Activated CD8-positive, alpha-beta memory T cell treated with anti-CD3 and anti-CD28 coated beads, Interleukin-2, amount 50 U/mL, for 24 hours (primary cell): ENCODE measurements around the gene SAFB.
"Not testable (repeated sequence)": the region's sequence is repeated elsewhere in the genome, so short reads cannot be mapped to it uniquely, and the experiment has no call there.

Source experiments
- DNase-seq: peaks from one replicate; pipeline ENCODE4 v3.0.0-alpha.2; 2020; ENCODE audit errors: extremely low read depth

The SAFB gene

DNA sequence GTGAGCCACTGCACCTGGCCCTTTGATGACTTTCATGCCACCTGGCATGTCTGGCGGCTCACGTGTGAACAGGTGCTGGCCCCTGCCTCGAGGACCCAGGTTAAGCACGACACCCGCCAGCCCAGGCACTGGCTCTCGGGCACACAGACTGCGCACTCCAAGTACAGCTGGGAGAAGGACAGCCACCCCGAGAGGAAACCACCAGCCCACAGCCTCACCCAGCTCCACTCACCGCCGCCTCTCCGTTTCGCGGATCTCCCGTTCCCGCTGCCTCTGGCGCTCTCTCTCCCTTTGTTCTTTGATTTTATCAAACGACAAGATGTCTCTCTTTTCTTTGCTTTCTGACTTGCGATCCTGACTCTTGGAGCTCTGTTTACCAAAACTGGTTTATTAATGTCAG is 27.8 kb upstream of the SAFB start:
- no peak for DNase-seq

DNA sequence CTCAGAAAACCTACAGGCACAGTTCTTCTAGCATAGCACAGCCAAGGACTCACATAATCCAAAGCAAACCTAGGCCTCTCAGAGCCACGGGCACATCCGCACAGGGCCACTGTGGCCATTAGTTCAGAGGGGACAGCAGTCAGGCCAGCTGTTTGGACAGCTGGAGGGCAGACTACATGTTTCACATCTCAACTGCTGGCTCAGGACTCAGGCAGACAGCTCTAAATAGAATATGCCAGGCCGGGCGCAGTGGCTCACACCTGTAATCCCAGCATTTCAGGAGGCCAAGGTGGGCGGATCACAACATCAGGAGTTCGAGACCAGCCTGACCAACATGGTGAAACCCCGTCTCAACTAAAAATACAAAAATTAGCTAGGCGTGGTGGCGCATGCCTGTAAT is 27.1 kb upstream of the SAFB start:
- no peak for DNase-seq

DNA sequence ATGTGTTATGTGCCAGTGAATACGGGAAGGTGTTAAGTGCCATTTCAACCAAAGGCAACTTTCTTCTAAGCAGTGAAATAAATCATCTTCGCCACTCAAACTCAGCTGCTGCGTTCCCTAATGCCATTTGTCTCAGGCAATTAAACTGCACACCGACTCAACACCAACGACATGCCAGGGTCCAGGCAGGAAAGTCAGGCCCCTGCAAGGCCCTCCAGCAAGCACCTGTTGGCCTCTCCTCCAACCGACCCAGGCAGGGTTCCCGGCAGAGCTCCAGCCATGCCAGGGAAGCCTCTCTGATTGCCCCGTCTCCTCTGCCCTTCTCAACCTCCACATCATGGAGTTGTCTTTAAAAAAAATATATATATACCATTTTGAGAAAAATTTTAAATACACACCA is 22.1 kb upstream of the SAFB start:
- no peak for DNase-seq

DNA sequence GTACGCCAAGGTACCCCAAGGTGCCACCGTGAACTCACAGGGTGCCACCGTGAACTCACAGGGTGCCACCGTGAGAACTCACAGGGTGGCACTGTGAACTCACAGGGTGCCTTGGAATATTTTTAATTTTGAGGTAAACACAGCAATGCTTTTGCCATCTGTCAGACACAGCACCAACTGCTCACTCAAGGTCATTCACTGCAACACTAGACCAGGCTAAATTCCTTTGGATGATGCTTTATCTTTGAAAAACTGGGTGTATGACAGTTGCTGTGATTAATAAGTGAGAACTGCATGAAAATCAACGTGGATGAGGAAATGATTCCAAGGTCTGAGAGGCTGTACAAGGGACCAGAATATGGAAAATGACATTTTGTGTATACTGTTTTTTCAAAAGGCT is 19.3 kb upstream of the SAFB start:
- no peak for DNase-seq

DNA sequence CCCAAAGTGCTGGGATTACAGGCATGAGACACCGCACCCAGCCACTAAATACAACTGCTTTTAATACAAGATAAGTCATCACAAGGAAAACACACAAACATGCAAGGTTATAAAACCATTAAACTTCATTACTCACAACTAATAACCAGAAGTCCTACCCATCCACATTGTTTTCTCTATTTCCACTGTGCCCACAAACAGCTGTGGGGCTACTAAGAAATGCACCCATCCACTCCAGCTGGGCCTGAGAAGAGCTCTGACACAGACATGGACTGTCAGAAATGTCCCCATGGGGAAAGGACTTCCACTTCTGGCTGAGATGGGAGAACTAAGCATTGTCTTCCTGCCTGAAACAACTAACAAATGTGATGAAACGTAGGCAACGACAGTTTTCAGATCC is 17.5 kb upstream of the SAFB start:
- DNase-seq, result no peak

DNA sequence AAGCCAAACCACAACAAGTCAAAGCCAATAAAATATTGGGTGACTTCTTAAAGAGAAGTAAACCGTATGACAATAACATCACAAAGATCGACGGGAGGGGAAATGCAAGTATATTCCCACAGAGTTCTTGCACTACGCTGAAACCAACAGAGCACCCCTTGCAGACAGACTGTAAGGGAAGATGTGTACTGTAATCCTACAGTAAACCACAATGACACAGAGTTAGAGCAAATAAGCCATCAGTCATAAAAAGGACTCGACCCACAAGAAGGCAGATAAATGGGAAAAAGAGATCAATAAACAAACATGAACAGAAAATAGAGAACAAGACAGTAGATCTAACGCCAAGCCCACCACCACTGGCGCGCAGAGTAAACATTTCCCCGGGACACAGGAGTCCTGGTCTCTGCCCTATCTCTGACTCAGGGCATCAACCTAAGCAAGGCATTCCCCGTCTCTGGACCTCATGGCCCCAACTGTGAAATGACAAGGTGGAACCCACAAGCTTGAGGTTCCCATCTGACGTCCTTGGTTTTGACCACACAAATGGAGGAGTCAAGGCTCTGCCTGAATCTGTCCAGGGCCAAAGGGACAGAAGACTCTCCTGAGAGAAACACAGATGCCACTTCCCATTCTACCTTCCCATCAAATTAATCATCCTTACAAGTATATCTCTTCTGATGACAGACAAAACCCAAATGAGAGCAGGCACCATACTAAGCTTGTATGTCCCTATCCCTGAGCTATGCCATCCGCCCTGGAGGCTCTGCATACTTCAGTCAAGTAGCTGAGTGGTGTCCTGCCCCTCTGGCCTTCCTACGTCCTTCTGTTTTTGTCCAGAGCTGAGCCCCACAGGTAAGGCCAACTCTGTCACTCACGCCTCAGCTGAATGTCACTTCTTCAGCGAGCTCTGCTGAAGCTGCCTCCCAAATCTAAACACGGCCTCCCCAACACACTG is 15.3 kb upstream of the SAFB start:
- no peak for DNase-seq

DNA sequence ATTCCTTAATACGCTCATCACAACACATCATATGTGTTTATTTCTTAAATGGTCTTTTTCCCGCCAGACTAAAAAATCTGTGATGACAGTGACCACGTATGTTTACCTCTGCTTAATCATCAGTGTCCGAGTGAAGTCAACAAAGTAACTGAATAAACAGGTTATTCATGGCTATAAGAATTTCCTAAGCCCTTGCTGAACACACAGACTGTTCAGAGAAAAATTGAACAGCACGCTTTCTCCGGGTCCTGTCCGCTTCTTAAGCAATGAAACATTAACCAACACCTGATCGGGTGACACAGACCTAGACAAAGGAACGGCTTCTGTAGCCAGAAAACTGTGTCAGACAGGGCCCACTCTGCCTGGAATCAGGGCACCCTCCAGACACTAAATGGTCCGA is 14.6 kb upstream of the SAFB start:
- no peak for DNase-seq

DNA sequence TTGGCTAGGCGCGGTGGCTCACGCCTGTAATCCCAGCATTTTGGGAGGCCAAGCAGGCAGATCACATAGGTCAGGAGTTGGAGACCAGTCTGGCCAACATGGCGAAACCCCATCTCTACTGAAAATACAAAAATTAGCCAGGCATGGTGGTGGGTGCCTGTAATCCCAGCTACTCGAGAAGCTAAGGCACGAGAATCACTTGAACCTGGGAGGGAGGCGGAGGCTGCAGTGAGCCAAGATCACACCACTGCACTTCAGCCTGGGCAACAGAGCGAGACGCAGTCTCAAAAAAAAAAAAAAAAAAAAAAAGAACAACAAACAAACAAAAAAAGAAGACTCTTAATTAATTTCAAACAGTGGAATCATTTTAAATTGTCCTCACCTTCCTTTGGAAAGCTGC is 14.1 kb upstream of the SAFB start:
- not testable (repeated sequence) for DNase-seq

DNA sequence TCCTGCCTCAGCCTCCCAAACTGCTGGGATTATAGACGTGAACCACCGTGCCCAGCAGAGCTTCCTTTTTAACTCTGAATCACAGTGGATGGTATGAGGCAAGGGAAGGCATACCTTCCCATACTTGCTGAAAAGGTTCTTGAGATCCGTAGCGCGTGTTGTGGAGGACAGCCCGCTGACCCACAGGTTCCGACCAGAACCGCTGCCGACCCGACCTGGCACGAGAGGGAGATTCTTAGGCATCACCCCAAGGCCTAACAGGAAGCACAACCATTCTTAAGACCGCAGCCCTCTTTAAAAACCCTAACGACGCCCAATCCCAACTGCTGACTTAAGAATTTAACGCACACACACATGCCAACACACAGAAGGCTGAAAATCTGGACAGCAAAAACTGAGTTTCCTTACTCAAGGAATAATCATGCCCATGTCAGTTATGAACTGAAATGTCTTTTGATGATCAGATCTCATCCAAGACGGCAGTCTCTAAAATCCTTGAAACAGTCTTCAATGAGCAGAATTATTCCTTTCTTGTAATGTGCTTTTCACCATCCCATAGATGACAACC is 12.9 kb upstream of the SAFB start:
- no peak for DNase-seq

DNA sequence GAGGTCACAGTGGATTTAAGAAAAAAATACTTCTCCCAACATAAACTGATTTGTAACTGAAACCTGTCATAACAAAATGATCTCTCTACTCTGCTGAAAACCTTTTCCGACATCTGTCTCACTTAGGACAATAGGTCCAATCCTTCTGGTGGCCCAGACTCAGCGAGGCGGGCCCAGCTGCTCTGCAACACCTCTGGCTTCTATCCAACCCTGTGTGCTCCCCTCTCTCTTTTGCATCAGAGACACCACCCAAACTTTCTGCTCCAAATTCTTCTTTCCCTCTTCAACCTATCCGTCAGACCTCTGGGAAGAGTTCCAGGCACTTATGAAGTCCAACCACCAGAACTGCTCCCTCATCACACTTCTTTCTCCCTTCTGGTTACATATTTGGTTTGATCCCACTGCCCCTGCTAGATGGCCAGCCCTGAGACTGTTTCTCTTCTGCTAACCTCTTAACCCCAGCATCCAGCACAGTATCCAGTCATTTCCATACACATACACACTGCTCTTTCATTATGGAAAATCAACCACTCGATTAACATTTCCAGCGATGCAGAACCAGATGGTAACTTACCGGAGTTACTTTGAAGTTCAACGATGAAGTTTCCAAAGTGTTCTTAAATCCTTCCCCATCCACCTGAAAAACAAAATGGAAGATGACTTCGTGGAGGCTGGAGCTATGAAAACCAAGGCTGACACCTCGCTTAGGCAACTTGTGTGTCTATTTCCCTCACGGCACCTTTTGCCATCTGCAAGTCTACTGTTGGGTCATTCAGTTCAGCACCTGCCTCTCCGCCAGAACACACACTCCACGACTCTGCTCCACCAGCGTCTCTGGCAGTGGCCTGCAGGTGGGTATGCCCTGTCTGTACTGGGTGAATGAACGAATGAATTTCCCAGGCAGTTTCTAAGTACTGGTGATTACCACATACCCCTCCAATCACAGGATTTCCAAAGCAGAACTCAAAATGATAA is 9.7 kb upstream of the SAFB start:
- DNase-seq, result no peak

DNA sequence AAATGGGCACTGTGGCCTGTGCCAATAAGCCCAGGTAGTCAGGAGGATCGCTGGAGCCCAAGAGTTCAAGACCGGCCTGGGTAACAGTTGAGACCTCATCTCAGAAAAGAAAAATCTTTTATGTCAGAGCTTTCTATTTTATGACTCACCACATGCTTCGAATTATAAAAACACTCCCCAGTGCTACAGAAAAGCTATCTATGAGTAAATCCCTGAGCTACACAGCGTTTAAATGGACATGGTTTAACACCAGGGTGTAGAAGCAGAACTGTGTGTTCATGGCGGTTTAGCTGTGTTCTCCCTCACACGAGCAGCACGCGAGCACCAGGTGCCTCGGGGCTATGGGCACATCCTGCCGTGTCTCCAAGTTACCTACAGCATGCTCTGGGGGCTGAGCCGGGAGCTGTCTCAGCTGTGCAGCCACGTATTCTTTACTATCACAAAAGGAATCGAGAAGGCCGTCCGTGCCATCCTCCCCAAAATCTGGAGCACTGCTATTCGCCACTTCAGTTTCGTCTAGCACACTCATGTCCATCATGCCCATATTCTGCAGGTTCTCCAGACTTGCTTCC is 7.0 kb upstream of the SAFB start:
- DNase-seq, result no peak

DNA sequence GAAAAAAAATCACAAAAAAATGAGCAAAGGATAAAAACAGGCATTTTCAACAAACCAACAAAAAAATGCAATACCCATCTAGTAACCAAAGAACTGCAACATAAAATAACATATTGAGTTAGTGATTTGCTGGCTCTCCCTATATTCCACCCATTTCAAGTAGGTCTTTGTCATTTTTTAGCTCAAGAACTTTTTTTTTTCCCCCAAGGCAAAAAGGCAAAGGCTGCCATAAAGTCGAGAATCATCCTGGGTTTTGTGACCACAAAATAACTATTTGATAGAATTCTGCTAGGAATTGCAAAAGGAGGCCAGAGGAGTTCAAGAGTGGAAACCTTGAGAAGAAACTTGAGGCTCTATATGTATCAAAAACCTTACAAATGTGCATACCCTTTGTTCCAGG is 5.8 kb upstream of the SAFB start:
- no peak for DNase-seq

DNA sequence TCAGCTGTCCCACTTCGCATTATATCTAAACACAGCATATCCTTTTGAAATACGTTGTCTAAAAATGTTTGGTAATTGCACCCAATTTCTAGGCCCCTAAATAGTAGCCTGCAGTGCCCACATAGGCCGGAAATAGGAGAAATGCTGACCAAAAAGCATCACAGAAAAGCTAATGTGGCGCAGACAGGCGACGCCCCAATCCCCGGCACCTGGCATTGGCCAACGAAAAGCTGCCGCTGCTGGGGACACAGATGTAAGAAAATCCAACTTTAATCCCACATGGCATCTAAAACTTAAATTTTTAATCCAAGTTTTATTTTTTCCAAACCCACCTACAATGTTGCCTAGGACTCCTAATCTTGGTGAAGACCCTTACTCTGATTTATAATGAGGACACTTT is 4.3 kb upstream of the SAFB start:
- no peak for DNase-seq

DNA sequence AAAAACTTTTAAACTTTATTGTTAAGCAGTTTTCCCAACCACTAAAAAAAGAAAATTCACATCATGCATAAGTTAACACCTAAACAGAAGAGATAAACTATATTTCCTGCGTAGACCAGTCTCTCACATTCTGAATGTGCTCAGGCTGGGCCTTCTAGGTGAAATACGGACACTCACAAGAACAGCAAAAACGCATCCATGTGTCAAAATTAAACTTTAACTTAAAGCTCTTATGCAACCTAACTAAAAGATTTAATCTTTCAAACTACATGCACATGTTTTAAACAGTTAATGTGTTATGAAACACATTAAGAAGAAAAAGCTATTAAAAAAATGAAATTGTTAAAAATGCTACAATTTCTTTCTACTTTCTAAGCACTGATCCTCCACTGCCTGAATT is 2.9 kb upstream of the SAFB start:
- no peak for DNase-seq

DNA sequence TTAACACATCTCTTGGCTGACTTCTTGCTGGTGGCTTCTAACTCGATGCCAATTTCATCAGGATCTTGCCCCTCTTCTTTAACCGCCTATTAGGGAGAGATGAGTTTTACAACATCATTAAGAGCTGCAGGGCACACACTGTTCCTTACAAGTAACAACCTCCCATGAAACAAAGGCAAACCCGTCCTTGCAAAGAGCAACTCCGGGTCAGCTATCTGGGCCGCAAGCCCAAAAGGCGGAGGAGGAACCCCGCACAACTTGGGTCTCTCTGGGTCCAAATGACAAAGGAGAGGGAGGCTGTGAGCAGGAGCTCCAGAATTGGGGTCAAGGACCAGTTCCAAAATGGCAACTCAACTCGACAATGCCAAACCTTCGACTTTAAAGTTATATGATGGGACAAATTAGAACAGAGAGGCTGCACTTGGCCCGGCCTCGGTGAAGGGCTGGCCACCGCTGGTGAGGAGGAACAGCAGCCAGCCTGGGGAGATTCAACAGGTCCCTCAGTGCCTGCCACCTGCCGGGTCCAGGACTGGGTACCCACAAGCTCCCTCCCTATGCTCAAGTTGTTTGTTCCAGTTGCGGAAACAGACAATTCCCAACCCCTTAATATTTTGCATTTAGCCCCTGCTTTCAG is 1.5 kb upstream of the SAFB start:
- no peak for DNase-seq

DNA sequence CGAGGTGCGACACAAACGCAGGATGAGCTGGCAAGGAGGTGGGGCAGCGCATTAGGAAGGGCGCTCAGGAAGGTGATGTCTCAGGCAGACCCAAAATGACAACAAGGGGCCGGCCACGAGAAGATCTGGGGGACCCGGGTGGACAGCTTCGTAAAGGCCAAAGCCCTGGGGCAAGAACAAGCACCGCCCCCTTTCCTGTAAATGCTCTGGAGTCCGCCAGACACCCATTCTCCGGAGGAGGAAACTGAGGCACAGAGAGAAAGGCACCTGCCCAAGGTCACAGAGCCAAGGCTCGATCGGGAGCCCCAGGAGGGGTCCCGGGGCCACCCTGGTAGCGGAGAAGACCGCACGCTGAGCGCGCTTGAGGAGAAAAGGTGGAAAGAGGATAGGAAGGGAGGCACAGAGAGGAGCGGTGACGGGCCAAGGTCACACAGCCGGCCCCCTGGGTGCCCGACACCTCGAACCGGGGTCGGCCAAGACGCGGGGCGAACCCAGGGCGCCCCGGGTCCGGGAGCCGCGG is 878 bp upstream of the SAFB start:
- DNase-seq, result no peak

DNA sequence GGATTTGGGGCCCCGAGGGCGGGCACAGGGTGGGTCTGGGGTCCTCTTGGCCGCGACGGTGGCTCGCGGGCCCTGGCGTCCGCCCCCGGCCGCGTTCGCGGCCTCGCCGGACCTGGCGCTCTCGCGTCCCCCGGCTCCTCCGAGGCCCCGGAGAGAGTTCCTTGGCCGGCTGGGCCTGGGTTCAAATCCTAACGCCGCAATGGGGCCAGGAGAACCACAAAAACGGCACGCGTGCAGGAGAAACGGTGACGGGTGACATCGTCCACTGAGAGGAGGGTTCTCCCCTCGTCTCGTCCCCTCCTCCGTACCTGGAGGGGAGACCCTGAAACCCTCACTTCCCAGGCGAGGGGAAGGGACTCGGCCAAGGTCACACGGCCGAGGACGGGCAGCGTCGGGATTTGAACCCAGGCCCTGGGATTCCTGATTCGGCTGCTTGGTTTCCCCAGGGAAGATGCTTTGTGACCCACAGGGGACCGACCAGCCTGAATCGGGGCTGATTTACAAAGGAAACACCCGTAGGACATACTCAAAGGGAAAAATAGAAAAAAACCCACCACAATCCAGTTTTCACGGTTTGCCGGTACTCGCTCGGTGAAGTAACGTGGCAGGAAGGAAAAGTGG is 624 bp downstream of the SAFB start:
- no peak for DNase-seq

DNA sequence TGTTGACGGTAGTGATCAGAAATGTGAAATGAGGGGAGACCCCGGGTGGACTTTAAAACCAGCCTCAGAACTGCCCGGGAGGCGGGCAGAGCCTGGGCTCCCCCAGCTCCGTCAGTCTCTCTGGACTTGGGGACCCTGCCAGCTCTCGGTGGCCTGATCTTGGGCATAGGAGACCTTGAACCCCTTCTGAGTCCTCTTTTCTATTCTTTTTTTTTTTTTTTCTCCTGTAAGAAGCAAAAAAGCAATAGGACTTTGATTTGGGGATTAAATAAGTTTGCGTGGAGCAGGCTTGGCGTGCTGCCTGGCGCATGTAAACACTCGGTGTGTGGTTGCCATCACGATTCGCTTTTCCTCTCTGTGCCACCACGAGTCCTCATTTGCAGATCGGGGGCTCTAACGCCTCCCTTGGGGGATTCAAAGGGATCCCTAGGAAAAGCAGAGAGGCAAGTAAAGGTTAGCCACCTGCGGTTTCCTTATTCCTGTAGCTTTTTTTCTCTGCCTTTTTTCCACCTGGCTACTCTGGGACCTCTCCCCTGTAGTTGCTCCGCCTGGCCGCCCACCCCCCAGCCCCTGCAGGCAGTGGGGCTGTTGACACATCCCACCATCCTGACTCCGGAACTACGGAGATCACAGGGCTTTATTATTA is 1.3 kb downstream of the SAFB start:
- DNase-seq, result no peak

DNA sequence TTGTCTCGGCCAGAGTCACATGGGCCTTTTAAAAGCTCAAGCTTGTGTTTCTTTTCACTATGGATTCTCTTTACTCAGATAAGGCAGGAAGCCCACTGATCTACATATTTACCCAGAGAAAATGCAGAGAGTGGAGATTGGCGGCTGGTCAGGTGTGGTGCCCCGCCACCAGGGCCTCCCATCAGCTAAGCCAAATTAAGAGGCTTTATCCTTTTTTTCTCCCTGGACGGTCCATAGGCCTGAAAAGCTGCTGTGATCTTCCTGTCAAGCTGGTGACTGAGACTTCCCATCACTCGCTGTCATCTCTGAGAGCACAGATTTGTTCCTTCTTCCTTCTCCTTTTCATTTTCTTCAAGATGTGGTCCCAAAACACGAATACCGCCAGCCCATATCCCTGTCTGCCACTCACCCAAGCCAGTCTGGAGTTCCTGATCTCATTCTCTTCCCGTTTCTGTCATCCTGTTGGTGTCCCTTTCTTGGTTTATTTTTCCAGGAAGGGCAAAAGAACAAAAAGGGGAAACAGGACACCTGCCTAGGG is 1.9 kb downstream of the SAFB start:
- DNase-seq, result no peak

DNA sequence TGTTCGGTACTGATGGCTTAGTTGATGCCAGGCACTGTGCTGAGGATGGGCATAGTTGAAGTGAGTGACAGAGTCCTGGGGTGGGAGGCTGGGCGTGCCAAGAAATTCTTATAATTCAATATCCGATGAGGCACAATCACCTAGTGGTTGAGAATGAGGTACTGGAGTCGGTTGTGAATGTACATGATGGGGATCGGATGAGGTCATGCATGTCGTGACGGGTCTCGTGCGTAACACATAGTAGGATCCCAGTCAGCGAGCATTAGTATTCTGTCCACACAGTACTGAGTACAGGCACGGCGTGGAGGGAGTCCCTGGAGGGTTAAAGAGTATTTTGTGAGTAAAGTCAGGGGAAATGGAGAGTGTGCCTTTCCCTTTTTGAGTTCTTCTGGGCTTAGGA is 2.8 kb downstream of the SAFB start:
- DNase-seq, result no peak
